Calu3 (cell line): Measurements from ENCODE around the gene ZNF785. TPM values are rescaled to one million over a fixed set of nuclear protein-coding genes. Genes with fewer than 3 reads are reported as not detected.

Experiments used
- BruUV-seq: library from RNA; stranded (reverse); fragments of 400-500 nt; replicated peaks from 2 replicates; lab custom pipeline; 2021; lab: Mats Ljungman, UMichigan
- CTCF ChIA-PET: fragments of 300-600 bp; sonication (Branson Sonifier 250); formaldehyde crosslinking; loops from one replicate; lab custom pipeline; 2022; ENCODE audit warnings: antibody characterized with exemption; lab: Charles Lee
- DNase-seq: peaks from one replicate; pipeline ENCODE4 v3.0.0; 2022
- H3K27ac Mint-ChIP-seq: one replicate; pipeline ENCODE4 v1.8.0; 2022; ENCODE audit warnings: mixed read lengths; ENCODE audit not compliant: unreplicated experiment
- H3K27me3 Mint-ChIP-seq: one replicate; pipeline ENCODE4 v1.8.0; 2022; ENCODE audit warnings: mixed read lengths; ENCODE audit not compliant: unreplicated experiment
- H3K36me3 Mint-ChIP-seq: one replicate; pipeline ENCODE4 v1.8.0; 2022; ENCODE audit warnings: mild to moderate bottlenecking, moderate library complexity, mixed read lengths; ENCODE audit not compliant: insufficient read depth, unreplicated experiment
- H3K4me1 Mint-ChIP-seq: one replicate; pipeline ENCODE4 v1.8.0; 2022; ENCODE audit warnings: mild to moderate bottlenecking, low read depth, mixed read lengths; ENCODE audit not compliant: unreplicated experiment
- H3K4me3 Mint-ChIP-seq: one replicate; pipeline ENCODE4 v1.8.0; 2022; ENCODE audit warnings: mild to moderate bottlenecking, low read depth, moderate library complexity, mixed read lengths; ENCODE audit not compliant: unreplicated experiment
- H3K9me3 Mint-ChIP-seq: one replicate; pipeline ENCODE4 v1.8.0; 2022; ENCODE audit warnings: low read depth, mixed read lengths; ENCODE audit not compliant: unreplicated experiment
- CTCF ChIP-seq: fragments of 200-600 bp; IDR thresholded peaks from one replicate; pipeline ENCODE4 v1.8.0; 2022; ENCODE audit warnings: antibody characterized with exemption; ENCODE audit not compliant: unreplicated experiment
- intact Hi-C: fragments of 100-400 bp; cut with micrococcal nuclease; formaldehyde crosslinking; loops from one replicate; pipeline ENCODE4 v1.10.0; 2022; ENCODE audit not compliant: unreplicated experiment
- total RNA-seq: library from RNA; stranded (reverse); gene quantifications from 2 replicates; pipeline ENCODE4 v1.2.3, GENCODE V29; 2022

Gene ZNF785
- total RNA-seq, 1 experiment from 2014 or later: 22.2 TPM

DNA sequence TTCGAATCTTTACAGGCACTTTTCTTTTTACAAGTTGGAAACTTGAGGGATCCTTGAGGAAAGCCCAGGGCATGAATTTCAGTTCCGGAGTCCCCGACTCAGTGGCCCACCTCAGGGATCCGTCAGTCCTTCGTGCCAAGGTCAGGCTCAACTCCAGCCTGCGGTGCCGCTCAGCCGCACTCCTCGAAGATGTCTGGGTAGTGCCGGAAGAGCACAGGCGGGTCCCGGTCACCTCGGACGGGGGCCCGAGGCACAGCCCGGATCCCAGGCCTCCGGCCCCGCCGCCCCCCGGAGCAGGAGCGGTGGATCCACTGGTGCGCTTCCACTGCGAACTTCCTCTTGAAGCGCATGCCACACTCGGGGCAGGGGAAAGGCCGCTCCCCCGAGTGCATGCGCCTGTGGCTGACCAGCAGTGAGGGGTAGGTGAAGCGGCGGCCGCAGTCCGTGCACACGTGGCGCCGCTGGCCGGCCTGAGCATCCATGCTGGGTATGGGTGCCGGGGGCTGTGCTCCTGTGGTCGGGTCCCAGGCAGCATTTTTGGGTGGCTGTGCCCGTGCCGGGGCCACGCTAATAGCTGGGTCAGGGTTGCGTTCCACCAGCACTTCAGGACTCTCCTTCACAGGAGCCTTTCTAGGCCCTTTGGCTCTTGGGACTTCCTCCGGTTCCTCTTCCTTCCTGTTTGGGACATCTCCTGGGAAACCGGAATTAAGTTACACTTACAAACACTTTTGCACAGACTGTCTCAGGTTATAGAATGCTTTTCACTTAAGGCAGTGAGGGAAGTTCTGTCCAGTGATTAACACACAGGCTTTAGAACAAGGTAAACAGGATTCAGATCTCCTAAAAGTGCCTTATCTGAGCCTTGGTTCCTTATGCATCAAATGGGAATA is 15.5 kb downstream of the ZNF785 start:
- intact Hi-C loops: loop anchor here (5.0 kb wide), 1 partner anchor 57 kb away; no protein-coding TSS in a partner anchor
- no peak for DNase-seq
- Mint-ChIP-seq H3K9me3 (no peaks in the 10 kb centered on the region), H3K27ac (peak overlapping the region; percentile 93), H3K4me1 (peaks cover 40% of the 10 kb centered on the region), H3K36me3 (peaks cover 28% of the 10 kb centered on the region), H3K27me3 (peaks cover 11% of the 10 kb centered on the region), H3K4me3 (peak overlapping the region; percentile 84)
- BruUV-seq: TSS peak; percentile 27
- CTCF ChIA-PET: interaction anchor here (1.3 to 2.6 kb wide), 3 partner anchors 9 to 140 kb away, joined by 4 to 12 read pairs (median 12); partner anchors contain the start of gene DCTPP1
- TF ChIP-seq CTCF: no peak

GRCh38 chr16:30569281-30569680 is 16.2 kb downstream of the ZNF785 start:
- Mint-ChIP-seq H3K4me1 (peaks cover 33% of the 10 kb centered on the region), H3K27ac (no peak overlapping the region), H3K27me3 (peaks cover 11% of the 10 kb centered on the region), H3K9me3 (no peaks in the 10 kb centered on the region), H3K4me3 (no peak overlapping the region), H3K36me3 (peaks cover 28% of the 10 kb centered on the region)
- no peak for DNase-seq
- CTCF ChIA-PET: no interaction called here
- BruUV-seq: no TSS peak
- intact Hi-C loops: no loop called here
- TF ChIP-seq CTCF: no peak

DNA sequence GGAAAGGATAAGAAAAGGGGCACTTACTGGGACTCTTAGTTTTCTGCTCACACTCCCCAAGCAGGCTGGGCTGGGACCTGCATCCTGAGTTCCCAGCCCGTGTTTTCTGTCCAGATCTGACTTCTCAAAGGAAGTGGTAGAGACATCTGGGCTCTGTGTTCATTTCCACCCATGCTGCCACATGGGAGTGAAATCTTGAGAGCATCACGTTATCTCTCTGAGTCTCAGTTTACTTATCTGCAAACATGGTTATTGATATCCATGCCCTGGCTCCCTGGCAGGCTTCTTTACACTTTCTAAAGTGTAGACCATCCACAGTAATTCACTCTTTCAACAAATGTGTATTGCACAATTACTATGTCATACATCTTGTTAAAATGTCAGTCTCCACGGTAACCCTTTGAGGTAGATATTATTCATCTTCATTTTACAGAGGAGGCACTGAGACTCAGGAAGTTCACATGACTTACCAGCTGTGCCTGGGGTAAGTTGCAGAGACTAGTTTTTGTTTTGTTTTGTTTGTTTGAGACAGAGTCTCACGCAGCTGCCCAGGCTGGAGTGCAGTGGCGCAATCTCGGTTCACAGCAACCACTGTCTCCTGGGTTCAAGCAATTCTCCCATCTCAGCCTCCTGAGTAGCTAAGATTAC is 17.4 kb downstream of the ZNF785 start:
- no peak for TF ChIP-seq CTCF
- H3K4me3 Mint-ChIP-seq: no peak overlapping the region
- no TSS peak for BruUV-seq
- peaks cover 11% of the 10 kb centered on the region for H3K27me3 Mint-ChIP-seq
- H3K4me1 Mint-ChIP-seq: peaks cover 27% of the 10 kb centered on the region
- DNase-seq: no peak
- H3K36me3 Mint-ChIP-seq: peaks cover 24% of the 10 kb centered on the region
- intact Hi-C loops: no loop called here
- H3K27ac Mint-ChIP-seq: no peak overlapping the region
- no peaks in the 10 kb centered on the region for H3K9me3 Mint-ChIP-seq
- CTCF ChIA-PET: interaction anchor here (0.7 kb wide), 1 partner anchor 70 kb away, joined by 7 read pairs; no protein-coding TSS in a partner anchor

- peaks cover 11% of the 10 kb centered on the region for H3K27me3 Mint-ChIP-seq
- no peak for TF ChIP-seq CTCF
- peaks cover 18% of the 10 kb centered on the region for H3K36me3 Mint-ChIP-seq
- no TSS peak for BruUV-seq
- peak; percentile 18 for DNase-seq
- H3K27ac Mint-ChIP-seq: peak overlapping the region; percentile 28
- H3K9me3 Mint-ChIP-seq: no peaks in the 10 kb centered on the region
- no peak overlapping the region for H3K4me3 Mint-ChIP-seq
- H3K4me1 Mint-ChIP-seq: peaks cover 23% of the 10 kb centered on the region
- intact Hi-C loops: no loop called here
- CTCF ChIA-PET: interaction anchor here (0.7 kb wide), 1 partner anchor 70 kb away, joined by 7 read pairs; no protein-coding TSS in a partner anchor
Measured at GRCh38 chr16:30567160-30567990, 18.1 kb downstream of the ZNF785 start.
